ENCODE data around the gene OXCT1.

- no peak for TF ChIP-seq POLR2A (IDR thresholded peaks at IDR 0.05)
- no peak for TF ChIP-seq CTCF (IDR thresholded peaks at IDR 0.05)
Observed at GRCh38 chr5:41747708-41748107, 122.5 kb downstream of the OXCT1 start.
